Coronary artery (tissue), 2 donors: Measurements from ENCODE around the gene CACNA1E.

Experiments used
- DNase-seq: peaks from one replicate; pipeline ENCODE4 v3.0.0-alpha.2; 2017; ENCODE audit warnings: low spot score
- H3K27ac ChIP-seq, 2 donors: fragments of 200-600 bp; sonication (generic); one replicate each; pipeline ENCODE4 v1.5.1; 2016 to 2019
- H3K4me3 ChIP-seq: fragments of 200-600 bp; sonication (generic); 2 replicates; pipeline ENCODE4 v1.5.1; 2016; ENCODE audit warnings: mild to moderate bottlenecking, moderate library complexity
- TF ChIP-seq, protein P1 (sequence below): fragments of 200-600 bp; sonication (generic); IDR thresholded peaks from one replicate; pipeline ENCODE4 v1.5.1; 2019; ENCODE audit warnings: antibody characterized with exemption

CACNA1E gene

DNA sequence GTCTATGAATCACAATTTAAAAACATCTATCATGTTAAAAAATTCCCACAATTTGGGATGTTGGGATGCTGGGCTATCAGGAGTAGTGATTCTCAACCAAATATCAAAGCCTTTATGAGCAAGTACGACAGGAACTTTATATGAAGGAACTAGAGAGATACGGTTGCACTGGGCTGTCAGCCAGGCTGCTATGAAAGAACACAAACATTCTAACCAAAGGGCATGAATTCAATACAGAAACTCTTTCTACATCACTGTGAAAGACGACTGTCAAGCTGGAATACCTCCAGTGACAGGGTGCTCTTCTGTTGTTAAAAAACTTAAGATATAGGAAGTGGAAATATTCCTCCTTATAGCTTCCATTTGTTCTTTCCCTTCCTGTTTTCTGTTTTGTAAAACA lies 9.8 kb downstream of the CACNA1E start:
- Histone ChIP-seq H3K27ac (no peak overlapping the region), H3K4me3 (no peak overlapping the region)
- no peak for DNase-seq
- TF ChIP-seq, protein P1, sequence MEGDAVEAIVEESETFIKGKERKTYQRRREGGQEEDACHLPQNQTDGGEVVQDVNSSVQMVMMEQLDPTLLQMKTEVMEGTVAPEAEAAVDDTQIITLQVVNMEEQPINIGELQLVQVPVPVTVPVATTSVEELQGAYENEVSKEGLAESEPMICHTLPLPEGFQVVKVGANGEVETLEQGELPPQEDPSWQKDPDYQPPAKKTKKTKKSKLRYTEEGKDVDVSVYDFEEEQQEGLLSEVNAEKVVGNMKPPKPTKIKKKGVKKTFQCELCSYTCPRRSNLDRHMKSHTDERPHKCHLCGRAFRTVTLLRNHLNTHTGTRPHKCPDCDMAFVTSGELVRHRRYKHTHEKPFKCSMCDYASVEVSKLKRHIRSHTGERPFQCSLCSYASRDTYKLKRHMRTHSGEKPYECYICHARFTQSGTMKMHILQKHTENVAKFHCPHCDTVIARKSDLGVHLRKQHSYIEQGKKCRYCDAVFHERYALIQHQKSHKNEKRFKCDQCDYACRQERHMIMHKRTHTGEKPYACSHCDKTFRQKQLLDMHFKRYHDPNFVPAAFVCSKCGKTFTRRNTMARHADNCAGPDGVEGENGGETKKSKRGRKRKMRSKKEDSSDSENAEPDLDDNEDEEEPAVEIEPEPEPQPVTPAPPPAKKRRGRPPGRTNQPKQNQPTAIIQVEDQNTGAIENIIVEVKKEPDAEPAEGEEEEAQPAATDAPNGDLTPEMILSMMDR = no peak

DNA sequence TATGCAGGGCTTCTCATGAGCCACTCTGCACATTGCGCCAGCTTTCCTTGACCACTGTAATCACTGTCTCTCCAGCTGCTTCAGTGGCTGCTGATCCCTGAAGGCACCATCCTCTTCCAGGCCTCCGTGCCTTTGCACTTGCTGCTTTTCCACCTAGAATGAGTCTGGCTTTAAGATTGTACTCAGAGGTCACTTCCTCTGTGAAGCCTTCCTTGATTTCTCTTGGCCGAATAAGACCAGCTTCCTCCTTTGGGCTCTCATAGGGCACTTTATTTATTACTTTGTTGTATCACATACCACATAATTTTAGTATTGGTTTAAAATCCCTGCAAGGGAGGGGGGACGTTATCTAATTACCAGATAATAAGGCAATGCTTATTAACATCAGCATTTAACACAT lies 10.6 kb downstream of the CACNA1E start:
- Histone ChIP-seq H3K4me3 (no peak overlapping the region), H3K27ac (no peak overlapping the region)
- TF ChIP-seq, protein P1 = no peak
- no peak for DNase-seq

DNA sequence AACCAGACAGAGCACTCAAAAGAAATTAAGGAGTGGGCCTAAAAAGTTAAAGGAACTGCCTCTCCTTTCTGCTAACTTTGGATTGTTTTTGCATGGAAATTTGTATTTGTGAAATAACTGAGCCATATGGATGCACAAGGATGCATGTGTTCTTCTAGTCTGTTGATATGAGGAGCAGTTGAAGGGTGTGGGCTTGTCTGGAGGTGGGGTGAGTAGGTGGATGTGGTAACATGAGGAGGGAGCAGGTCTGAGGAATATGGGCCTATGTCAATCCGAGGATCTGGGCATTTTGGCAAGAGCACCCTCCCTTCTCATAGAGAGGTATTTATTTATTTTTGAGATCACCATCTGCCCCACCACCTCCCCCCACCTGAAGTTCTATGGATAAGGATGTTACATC lies 13.4 kb downstream of the CACNA1E start:
- DNase-seq = no peak
- TF ChIP-seq, protein P1 = no peak
- H3K27ac ChIP-seq = no peak overlapping the region
- H3K4me3 ChIP-seq = no peak overlapping the region

DNA sequence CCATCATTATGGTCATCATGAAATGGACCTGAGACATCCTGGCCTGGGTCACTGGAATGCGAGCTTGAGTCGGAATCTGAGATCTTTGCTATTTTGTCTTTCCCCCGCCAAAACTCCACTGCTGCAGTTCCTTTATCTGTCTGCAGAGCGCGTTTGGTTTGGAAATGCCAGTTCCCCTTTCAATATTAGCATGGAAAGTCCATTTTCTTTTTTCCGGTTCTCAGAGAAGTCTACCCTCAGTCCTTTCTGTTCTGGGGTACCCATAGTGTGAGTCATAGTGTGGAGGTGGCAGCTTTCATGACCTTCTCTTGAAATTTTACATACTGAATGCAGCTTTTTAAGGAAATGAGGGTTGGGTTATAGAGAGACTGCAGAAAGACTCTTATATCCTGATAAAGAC lies 14.6 kb downstream of the CACNA1E start:
- no peak for DNase-seq
- TF ChIP-seq, protein P1 = no peak
- Histone ChIP-seq H3K4me3 (no peak overlapping the region), H3K27ac (no peak overlapping the region)

DNA sequence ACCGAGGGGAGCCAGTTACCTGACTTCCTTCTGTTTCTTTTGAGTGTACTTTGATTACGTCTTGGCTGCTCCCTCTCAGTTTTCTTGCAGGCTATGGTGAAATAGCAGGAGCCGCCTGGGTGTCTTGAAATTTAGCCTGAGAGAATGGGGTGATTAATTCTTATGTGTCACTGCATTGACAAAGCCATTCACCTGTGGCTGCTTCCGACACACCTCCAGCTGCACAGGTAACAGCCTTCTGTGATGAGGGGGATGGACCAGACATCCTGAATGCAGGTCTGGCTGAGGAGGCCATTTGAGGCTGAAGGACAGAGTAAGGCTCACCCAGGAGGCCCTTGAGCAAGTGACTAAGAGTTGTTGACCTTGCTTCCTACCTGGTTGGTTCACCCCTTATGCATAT lies 16.5 kb downstream of the CACNA1E start:
- DNase-seq = no peak
- Histone ChIP-seq H3K4me3 (no peak overlapping the region), H3K27ac (no peak overlapping the region)
- TF ChIP-seq, protein P1 = no peak

DNA sequence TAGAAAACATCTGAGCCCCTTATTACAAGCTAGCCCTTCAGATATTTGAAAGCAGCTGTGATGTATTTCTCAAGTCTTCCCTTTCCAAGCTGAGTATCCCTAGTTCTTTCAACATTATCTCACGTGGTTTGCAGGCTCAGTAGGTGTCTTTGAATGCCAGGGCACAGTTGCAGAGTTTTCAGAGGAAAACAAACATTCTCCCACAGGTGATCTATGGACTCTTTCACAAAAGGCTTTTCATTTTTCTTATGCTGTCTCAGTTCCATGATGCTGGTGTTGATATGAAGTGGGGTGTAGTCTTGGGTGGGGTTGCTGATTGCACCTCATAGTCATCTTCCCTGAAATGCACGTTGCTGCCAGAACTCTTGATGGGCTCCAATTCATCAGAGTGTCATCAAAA lies 17.3 kb downstream of the CACNA1E start:
- TF ChIP-seq, protein P1 = no peak
- no peak for DNase-seq
- no peak overlapping the region for H3K4me3 ChIP-seq
- no peak overlapping the region for H3K27ac ChIP-seq

DNA sequence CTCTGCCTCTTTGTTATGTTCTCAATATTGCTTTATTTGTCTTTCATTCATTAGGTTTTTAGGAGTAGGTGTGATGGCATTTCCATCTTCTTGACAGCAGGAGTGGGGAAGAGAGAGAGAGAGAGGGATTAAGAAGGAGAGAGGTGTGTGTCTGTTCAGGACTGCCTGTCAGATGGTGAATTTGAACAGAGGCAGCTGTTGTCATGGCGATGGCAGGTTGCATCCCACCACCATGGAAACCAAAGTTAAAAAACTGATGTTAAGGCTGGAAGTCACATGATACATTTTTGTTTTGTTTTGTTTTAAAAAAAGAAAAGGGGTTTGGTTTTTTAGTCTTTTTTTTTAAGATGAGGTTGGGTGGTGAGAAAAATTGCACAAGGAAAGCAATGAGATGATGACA lies 18.3 kb downstream of the CACNA1E start:
- no peak overlapping the region for H3K4me3 ChIP-seq
- TF ChIP-seq, protein P1 = no peak
- DNase-seq = no peak
- H3K27ac ChIP-seq = no peak overlapping the region
